HG03060 (cell line): ENCODE measurements around the gene SLC27A3.
A peak's percentile ranks its signal among the peaks of the same experiment; 100 is the strongest.

Source experiments
- ATAC-seq: cut with Tn5 transposase; IDR thresholded peaks from one replicate; pipeline ENCODE4 v1.9.1; 2021; ENCODE audit warnings: low read depth, moderate number of reproducible peaks; ENCODE audit not compliant: unreplicated experiment

The SLC27A3 gene, protein sequence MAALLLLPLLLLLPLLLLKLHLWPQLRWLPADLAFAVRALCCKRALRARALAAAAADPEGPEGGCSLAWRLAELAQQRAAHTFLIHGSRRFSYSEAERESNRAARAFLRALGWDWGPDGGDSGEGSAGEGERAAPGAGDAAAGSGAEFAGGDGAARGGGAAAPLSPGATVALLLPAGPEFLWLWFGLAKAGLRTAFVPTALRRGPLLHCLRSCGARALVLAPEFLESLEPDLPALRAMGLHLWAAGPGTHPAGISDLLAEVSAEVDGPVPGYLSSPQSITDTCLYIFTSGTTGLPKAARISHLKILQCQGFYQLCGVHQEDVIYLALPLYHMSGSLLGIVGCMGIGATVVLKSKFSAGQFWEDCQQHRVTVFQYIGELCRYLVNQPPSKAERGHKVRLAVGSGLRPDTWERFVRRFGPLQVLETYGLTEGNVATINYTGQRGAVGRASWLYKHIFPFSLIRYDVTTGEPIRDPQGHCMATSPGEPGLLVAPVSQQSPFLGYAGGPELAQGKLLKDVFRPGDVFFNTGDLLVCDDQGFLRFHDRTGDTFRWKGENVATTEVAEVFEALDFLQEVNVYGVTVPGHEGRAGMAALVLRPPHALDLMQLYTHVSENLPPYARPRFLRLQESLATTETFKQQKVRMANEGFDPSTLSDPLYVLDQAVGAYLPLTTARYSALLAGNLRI

DNA sequence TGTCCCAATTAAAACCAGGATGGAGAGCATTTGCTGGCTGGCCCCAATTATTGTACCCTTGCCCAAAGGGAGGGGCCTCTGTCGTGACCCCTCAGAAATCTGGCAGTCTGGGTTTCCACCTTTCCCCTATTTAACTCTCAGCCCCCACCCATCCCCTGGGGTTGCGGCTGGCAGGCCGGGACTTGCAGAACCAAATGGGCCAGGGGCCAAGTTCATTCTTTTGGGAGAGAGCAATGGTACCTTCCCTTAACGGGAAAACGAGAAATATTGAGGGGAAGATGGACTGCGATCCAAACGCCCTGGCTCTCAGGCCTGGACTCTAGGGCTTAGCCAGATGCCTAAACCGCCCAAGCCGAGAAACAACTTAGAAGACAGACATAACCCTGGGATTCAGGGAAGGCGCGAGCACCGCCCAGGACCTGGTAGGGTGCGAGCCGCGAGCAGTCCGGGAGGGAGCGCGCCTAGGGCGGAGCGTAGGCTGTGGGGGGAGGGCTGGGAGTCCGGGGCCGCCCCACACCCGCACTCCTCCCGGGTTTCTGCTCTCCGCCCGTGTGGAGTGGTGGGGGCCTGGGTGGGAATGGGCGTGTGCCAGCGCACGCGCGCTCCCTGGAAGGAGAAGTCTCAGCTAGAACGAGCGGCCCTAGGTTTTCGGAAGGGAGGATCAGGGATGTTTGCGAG lies at the start of gene SLC27A3:
Gene SLC27A3 (plus strand): TSS at position 628 of the 678 bp plus-strand sequence. CDS start 91 bp downstream, outside the sequence.
- ATAC-seq = no peak

DNA sequence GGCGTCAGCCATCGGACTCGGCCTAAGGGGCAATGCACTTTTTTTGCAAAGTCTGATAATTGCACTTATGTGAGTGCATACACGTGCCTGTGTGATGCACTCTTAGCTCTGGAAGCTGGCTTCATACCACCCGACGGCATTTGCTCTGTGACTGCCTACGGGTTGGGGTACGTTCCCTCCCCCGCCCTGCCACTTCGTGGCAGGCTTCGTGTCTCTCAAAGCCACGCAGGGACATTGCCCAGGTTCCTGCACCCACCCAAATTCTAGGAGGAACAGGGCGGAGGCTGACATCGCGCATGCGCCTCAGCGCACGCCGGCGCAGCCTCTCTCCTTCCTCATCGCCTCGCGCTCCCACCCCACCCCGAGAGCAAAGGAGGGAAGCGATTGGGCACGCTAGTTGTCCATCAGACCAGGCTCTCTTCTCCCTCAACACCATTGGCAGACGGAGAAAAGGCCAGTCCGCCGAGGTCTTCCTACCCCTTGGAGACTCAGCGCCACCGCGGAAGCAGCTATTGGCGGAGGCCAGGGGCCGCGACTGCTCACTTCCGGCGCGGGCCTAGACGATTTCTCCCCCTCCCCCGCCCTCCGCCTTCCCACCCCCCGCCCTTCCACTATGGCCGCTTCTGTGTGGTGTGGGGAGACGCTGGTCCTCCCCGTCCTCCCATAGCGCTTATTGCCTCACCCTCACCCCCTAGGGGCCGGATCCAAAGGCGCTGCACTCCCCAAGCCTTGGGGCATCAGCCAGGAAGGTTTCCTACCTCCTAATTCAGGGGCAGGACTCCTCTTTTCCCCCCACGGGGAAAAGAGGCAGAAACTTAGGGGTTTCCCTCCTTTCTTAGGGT lies 47.5 kb upstream of the SLC27A3 start, which contains the start of gene INTS3:
Gene INTS3 (plus strand): TSS at position 588 of the 842 bp plus-strand sequence. CDS start 585 bp downstream, outside the sequence.
- ATAC-seq = peak; percentile 88

- ATAC-seq = no peak
Observed at GRCh38 chr1:153728305-153729066, 46.7 kb upstream of the SLC27A3 start.

DNA sequence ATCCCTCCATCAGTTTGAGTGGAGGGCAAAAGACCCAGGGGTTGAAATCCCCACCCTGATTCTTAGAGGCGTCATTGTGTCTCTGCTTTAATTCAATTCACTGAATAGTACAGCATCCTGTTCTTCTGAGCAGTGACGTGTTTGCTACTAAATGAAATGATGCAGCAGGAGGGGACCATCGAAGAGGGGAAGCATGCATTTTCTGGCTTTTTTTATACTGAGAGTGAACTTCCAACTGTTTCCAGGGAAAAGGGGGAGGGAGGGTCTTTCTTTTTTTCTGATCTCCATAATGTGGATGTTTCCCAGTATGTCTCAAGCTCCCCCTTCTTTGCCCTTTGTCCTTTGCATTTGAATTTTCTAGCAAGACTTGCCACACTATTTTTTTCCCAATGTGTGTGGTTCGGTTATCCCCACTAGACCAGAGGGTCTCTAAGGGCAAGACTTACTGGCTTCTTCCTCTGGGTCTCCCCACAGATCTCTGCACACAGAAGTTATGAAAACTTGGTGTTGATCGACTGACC lies 44.7 kb upstream of the SLC27A3 start:
- no peak for ATAC-seq

GRCh38 chr1:153733970-153734369 lies 41.2 kb upstream of the SLC27A3 start:
- no peak for ATAC-seq

DNA sequence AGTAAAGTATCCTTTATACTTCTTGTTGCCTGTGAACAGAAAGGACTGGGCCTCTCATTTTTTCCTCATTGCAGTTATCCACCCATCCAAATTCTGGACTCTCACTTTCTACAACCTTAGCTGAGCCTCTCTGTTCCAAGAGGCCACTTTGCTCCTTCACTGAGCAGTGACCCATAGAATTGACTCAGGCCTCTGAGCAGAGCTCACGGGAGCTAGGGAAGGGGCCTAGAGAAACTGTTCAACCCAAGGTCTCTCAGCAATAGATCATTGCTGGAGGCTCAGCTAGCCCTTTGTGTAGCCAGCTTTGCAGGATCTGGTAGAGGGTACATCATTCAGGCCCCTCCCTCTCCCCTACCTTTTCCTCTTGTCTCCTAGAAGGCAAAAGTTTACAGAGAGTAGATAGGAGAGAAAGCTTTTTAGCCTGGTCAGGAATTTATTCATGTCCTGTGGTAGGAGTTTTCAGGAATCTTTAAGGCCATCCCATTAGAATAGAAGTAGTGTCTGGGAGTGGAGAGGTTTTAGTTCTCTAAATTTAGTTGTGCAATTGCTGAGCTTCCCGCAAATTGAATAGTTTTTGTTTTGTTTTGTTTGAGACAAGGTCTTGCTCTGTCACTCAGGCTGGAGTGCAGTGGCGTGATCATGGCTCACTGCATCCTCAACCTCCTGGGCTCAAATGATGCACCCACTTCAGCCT lies 40.7 kb upstream of the SLC27A3 start:
- no peak for ATAC-seq

DNA sequence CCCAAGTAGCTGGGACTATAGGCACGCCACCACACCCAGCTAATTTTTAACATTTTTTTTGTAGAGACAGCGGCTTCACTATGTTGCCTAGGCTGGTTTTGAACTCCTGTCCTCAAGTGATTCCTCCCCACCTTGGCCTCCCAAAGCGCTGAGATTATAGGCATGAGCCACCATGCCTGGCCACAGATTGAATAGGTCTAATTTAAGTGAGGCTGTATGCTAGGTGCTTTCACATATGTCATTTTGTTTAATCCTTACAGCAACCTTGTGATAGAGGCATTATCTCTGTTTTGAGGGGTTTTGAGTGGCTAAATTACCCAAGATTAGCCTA lies 40.2 kb upstream of the SLC27A3 start:
- no peak for ATAC-seq

DNA sequence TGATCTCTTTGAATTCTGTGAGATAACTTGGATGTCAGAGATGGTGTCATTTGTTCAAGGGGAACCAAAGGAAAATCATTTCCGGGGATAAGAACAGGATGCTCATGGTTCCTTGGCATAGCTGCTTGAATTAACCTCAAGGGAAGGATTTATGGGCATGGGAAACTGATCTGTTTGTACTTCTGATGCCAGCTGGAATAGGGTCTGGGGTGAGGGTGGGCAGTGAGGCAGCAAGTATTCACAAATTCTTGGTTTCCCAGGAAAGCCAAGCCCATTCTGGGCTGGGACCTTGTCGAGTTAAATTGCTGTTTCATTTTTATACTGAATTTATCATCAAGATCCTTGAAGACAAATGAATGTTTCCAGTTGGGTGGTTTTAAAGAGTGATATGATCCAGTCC lies 33.2 kb upstream of the SLC27A3 start:
- ATAC-seq = no peak

DNA sequence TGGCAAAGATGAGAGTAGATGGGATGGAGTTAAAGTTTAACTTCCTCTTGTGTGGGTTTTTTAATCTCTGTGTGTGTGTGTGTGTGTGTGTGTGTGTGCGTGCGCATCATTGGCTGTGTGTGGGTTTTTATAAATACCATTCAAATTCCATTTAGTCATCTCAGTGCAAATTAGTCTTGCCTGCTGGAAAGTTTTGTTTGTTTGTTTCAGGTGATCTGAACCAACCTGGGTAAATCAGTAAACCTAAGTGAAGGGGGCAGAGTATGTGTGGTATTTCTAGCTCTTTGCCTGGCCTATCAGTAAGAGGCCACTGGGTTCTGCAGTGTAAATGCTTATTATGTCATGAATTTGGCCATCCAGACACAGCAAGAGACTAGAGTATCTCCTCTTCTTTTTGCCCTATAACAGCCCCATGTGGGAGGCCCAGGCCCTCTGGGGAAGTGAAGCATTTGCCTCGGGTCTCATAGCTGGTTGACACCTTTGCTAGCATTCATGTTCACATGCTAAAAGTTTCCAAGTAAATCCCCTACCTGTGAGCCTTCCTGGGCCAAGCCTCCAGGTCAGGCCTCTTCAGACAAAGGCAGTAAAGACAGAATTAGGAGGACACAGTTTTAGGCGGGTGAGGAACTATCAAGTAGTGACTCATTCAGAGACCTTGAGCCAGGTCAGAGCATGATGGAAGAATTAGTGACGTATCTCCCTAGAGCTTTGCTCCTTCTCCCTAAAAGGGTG lies 32.6 kb upstream of the SLC27A3 start:
- peak; percentile 69 for ATAC-seq

DNA sequence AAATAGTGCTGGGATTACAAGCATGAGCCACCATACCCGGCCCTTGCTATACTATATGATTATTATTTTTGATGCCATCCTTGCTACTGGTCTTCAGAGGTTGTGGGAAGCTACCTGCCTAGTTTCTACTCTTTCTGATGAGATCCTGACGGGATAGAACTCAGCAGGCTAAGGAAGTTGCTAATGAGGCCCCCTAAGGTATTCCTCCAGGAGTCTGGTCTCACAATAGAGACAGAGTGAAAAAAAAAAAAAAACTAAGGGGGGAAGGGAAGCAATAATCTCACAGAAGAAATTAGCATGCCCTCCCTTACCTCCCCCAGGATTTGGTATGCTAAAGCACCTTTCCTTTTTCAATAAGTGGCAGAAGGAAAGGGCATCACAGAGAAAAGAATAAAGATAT lies 29.8 kb upstream of the SLC27A3 start:
- ATAC-seq = no peak

GRCh38 chr1:153746174-153746573 lies 29.0 kb upstream of the SLC27A3 start:
- ATAC-seq = no peak

- ATAC-seq = no peak
Observed at GRCh38 chr1:153748903-153749302, 26.3 kb upstream of the SLC27A3 start.

GRCh38 chr1:153749408-153750005 lies 25.7 kb upstream of the SLC27A3 start:
- peak; percentile 58 for ATAC-seq

- ATAC-seq = no peak
Observed at GRCh38 chr1:153750026-153750995, 24.9 kb upstream of the SLC27A3 start.

DNA sequence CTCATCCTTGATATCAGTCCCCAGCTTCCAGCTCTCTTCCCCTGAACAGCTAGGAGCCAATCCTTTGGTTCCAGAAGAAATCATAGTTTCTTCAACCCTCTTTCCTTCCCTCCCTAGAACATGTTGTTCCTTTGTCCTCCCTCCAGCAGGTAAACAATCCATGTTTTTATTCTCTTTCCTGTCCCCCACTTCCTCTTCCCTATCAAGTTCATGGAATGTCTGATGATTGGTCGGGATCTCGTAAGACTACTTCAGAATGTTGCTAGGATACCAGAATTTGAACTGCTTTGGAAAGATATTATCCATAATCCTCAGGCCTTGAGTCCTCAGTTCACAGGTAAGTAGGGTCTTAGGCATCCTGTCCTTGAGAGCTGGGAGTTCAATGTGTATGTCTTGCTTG lies 23.1 kb upstream of the SLC27A3 start:
- no peak for ATAC-seq

DNA sequence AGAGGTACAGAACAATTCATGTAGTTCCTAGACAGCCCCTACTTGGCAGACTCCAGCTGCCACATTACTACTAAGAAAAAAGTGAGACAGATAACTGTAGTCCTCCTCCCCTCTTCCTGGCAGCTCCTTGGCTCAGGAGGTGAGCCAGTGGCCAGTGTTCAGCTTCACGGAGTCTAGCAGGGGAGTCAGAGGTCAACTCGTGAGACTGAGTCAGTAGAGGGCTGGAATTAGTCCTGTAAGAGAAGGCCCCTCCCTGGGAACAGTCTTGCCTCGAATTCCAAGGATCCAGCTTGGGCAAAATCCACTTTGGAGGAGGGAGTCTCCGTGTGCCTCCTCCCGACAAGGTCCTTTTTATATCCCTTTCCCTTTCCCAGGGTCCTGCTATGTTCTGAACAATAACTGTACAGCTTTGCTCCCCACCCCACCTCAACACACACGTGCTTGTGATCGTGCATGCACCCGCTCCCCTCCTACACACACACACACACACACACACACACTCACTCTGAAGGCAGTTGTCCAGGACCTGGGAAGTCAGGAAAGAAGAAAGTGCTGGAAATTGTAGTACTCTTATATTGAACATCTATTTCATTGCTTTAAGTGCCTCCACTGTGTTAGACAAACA lies 22.5 kb upstream of the SLC27A3 start:
- no peak for ATAC-seq
